HEK293T (cell line): ENCODE data around the gene TREML4.

Experiments used
- FOXM1 ChIP-seq: fragments of 450-650 bp; IDR thresholded peaks from 2 replicates; pipeline ENCODE4 v1.6.1; 2017; ENCODE audit warnings: mild to moderate bottlenecking, borderline replicate concordance
- HDGF ChIP-seq: fragments of 450-650 bp; IDR thresholded peaks from 2 replicates; pipeline ENCODE4 v1.6.1; 2017; ENCODE audit warnings: antibody characterized with exemption, borderline replicate concordance
- TARDBP ChIP-seq: fragments of 450-650 bp; IDR thresholded peaks from 2 replicates; pipeline ENCODE4 v1.6.1; 2016

- TF ChIP-seq FOXM1 (no peak), TARDBP (no peak), HDGF (no peak)
These were observed 43.4 kb upstream of the TREML4 start for GRCh38 chr6:41184761-41185160.
